Kidney epithelial cell (primary cell): ENCODE measurements around the gene DDI1. TPM values are rescaled to one million over a fixed set of nuclear protein-coding genes. Genes with fewer than 3 reads are reported as not detected.

ENCODE experiments used
- DNase-seq: peaks from one replicate; pipeline ENCODE4 v3.0.0-alpha.2; 2010; ENCODE audit warnings: low read depth
- H3K27me3 ChIP-seq: 2 replicates; pipeline ENCODE4 v1.6.0; 2011; ENCODE audit warnings: low read length; ENCODE audit not compliant: control insufficient read depth, insufficient read depth
- H3K36me3 ChIP-seq: 2 replicates; pipeline ENCODE4 v1.5.1; 2011; ENCODE audit warnings: low read length; ENCODE audit not compliant: control insufficient read depth, insufficient read depth
- H3K4me3 ChIP-seq: 2 replicates; pipeline ENCODE4 v1.5.1; 2011; ENCODE audit warnings: low read depth, mild to moderate bottlenecking, control low read depth, low read length
- total RNA-seq: library from RNA; depleted of rRNA; stranded (reverse); fragments of >200 nt; gene quantifications from 2 replicates; pipeline ENCODE4 v1.2.3, GENCODE V29; 2015
- TF ChIP-seq, protein P1 (sequence below): IDR thresholded peaks from 2 replicates; pipeline ENCODE4 v1.5.1; 2011; ENCODE audit warnings: mild to moderate bottlenecking, moderate library complexity, low read length, control low read depth, inconsistent platforms; ENCODE audit not compliant: insufficient read depth, poor library complexity, severe bottlenecking

Gene DDI1
- total RNA-seq, 1 donor from 2014 or later: not detected

DNA sequence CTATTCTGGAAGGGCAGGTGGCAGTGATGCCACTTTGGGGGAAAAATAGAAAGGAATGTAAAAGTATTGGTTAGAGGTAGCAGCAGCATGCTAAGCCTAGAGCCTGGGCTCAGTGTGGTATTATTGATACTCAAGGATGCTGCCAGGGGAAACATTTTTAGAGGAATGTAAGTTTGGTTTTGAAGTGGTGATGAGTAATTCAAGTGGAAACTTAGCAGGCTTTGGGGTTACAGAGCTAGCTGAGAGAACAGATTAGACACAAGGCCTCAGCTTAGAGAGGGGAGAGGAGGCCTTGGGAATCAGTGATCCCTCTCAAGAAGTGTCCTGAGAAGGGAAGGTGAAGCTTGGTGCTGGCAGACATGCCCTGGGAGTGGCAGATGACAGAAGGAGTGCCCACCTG, 32.9 kb upstream of the DDI1 start:
- Histone ChIP-seq H3K4me3 (no peak overlapping the region), H3K27me3 (no peaks in the 10 kb centered on the region), H3K36me3 (no peaks in the 10 kb centered on the region)
- DNase-seq: no peak
- TF ChIP-seq, protein P1, sequence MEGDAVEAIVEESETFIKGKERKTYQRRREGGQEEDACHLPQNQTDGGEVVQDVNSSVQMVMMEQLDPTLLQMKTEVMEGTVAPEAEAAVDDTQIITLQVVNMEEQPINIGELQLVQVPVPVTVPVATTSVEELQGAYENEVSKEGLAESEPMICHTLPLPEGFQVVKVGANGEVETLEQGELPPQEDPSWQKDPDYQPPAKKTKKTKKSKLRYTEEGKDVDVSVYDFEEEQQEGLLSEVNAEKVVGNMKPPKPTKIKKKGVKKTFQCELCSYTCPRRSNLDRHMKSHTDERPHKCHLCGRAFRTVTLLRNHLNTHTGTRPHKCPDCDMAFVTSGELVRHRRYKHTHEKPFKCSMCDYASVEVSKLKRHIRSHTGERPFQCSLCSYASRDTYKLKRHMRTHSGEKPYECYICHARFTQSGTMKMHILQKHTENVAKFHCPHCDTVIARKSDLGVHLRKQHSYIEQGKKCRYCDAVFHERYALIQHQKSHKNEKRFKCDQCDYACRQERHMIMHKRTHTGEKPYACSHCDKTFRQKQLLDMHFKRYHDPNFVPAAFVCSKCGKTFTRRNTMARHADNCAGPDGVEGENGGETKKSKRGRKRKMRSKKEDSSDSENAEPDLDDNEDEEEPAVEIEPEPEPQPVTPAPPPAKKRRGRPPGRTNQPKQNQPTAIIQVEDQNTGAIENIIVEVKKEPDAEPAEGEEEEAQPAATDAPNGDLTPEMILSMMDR: no peak

DNA sequence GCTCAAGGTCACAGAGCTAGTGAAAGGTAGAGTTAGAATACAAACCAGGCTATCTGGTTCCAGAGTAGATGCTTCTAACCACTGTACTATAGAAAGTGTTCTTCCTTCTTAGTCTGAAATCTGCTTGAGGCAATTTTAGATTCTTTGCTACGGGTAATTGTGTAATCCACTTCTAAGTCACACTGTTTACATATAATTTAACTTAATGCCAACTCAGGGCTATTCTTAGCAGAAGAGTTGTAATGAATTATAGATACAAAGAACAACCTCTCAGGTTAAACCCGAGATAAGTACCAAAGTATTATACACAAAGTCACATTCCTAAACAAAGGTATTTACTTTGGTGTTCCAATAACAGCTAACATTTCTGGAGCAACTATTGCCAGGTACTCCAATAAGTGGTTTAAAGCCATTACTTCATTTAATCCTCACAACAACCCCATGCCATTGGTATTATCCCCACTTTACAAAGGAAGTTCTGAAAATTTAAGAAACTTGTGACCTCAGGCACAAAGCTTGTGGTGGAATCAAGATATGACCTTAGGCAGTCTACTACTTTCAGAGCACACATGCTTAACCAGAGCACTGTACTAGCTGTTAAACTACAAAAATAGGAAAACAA, 31.1 kb upstream of the DDI1 start:
- Histone ChIP-seq H3K36me3 (no peaks in the 10 kb centered on the region), H3K4me3 (no peak overlapping the region), H3K27me3 (no peaks in the 10 kb centered on the region)
- no peak for DNase-seq
- TF ChIP-seq, protein P1: no peak

DNA sequence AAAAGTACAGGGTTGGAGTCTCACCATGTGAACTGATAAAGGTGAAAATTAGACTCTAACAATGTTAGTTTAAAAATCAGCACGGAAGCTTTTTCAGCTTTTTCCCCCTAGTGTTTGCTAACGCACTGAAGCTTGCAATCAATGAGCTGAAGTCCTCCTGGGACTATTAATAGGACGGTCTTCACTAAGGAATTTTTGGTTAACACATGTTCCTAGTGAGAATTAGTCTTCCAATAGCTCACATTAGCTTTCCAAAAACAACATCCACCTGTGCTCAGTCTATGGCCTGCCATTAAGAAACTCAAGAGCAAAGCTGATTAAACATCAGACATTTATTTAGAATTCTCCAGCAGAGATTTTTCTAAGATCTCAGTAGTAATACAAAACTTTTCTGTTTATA, 26.7 kb upstream of the DDI1 start:
- DNase-seq: no peak
- TF ChIP-seq, protein P1: no peak
- Histone ChIP-seq H3K36me3 (no peaks in the 10 kb centered on the region), H3K27me3 (no peaks in the 10 kb centered on the region), H3K4me3 (no peak overlapping the region)

DNA sequence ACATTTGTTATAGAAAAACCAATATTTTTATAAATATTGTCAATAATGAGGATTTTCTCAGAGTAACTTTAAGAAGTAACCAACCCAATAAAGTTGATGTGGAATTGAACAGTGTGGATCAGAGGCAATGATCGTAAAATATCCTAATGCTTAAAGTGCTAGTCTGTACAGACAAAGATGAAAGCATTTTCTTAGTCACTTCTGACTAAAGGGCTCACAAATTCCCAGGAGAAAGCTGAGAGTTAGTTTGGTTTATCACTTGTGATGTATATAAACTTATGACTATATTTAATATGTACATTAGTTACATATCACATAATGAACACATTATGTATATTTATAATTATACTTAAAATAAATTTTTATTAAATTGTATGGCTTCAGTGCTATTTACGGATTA, 25.4 kb upstream of the DDI1 start:
- Histone ChIP-seq H3K27me3 (no peaks in the 10 kb centered on the region), H3K4me3 (no peak overlapping the region), H3K36me3 (no peaks in the 10 kb centered on the region)
- no peak for DNase-seq
- TF ChIP-seq, protein P1: no peak

DNA sequence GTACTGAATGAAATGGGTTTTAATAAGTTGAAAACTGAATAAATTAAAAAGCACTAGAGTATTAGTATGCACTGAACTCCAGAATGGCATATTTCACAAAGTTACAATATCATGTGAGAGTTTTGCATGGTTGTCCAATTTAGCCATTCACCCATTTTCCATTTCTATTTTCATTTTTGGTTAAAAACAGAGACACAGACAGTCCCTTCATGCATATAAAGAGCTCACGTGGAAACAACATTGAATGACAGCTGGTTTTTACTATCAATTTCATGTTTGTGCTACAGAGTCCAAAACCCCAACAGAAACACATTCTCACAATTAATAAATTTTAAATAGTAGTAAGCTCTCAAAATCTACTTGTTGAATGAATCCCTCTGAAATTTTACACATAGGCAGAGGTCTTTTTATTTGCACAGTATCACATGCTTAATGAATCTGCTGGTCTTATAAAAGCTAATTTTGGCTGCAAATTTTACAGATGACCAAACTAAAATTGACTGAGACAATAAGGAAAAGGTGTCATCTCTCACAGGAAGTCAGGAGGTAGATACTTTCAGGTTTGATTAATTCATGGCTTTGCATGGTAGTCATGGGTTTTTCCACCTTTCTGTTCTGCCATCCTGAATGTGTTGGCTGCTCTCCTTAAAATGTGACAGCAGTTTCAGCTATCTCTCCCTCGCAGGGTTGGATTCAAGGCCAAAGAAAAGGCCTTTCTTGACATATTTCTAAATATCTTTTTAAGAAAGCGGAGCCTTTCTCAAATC, 20.6 kb upstream of the DDI1 start:
- Histone ChIP-seq H3K4me3 (no peak overlapping the region), H3K27me3 (no peaks in the 10 kb centered on the region), H3K36me3 (no peaks in the 10 kb centered on the region)
- TF ChIP-seq, protein P1: no peak
- DNase-seq: no peak
